ENCODE measurements around the gene TMEM240.

The TMEM240 gene

GRCh38 chr1:1537626-1538250 lies 2.7 kb downstream of the TMEM240 start:
- TF ChIP-seq YY1 (IDR thresholded peaks at IDR 0.05; ENCODE audit: low read depth) (no peak), MAX (IDR thresholded peaks at IDR 0.05) (no peak), TAF1 (IDR thresholded peaks at IDR 0.05; ENCODE audit: low read depth) (no peak), NFIC (IDR thresholded peaks at IDR 0.05) (no peak), FOXM1 (IDR thresholded peaks at IDR 0.05; ENCODE audit: borderline replicate concordance, low read depth) (no peak), CREB1 (IDR thresholded peaks at IDR 0.05; ENCODE audit: low read depth) (no peak), EGR1 (IDR thresholded peaks at IDR 0.05) (no peak), EP300 (IDR thresholded peaks at IDR 0.05; ENCODE audit: borderline replicate concordance) (no peak), ZBTB7A (IDR thresholded peaks at IDR 0.05; ENCODE audit: low read depth) (no peak)
- TF ChIP-seq, protein P1, sequence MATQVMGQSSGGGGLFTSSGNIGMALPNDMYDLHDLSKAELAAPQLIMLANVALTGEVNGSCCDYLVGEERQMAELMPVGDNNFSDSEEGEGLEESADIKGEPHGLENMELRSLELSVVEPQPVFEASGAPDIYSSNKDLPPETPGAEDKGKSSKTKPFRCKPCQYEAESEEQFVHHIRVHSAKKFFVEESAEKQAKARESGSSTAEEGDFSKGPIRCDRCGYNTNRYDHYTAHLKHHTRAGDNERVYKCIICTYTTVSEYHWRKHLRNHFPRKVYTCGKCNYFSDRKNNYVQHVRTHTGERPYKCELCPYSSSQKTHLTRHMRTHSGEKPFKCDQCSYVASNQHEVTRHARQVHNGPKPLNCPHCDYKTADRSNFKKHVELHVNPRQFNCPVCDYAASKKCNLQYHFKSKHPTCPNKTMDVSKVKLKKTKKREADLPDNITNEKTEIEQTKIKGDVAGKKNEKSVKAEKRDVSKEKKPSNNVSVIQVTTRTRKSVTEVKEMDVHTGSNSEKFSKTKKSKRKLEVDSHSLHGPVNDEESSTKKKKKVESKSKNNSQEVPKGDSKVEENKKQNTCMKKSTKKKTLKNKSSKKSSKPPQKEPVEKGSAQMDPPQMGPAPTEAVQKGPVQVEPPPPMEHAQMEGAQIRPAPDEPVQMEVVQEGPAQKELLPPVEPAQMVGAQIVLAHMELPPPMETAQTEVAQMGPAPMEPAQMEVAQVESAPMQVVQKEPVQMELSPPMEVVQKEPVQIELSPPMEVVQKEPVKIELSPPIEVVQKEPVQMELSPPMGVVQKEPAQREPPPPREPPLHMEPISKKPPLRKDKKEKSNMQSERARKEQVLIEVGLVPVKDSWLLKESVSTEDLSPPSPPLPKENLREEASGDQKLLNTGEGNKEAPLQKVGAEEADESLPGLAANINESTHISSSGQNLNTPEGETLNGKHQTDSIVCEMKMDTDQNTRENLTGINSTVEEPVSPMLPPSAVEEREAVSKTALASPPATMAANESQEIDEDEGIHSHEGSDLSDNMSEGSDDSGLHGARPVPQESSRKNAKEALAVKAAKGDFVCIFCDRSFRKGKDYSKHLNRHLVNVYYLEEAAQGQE (IDR thresholded peaks at IDR 0.05; ENCODE audit: low read depth): no peak
- TF ChIP-seq, protein P2, sequence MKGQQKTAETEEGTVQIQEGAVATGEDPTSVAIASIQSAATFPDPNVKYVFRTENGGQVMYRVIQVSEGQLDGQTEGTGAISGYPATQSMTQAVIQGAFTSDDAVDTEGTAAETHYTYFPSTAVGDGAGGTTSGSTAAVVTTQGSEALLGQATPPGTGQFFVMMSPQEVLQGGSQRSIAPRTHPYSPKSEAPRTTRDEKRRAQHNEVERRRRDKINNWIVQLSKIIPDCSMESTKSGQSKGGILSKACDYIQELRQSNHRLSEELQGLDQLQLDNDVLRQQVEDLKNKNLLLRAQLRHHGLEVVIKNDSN (IDR thresholded peaks at IDR 0.05): no peak

- no peak for TF ChIP-seq TAF1 (IDR thresholded peaks at IDR 0.05; ENCODE audit: low read depth)
- no peak for TF ChIP-seq TCF12 (IDR thresholded peaks at IDR 0.05; ENCODE audit: low read depth)
- TF ChIP-seq FOXM1 (IDR thresholded peaks at IDR 0.05; ENCODE audit: borderline replicate concordance, low read depth): no peak
- TF ChIP-seq EP300 (IDR thresholded peaks at IDR 0.05; ENCODE audit: borderline replicate concordance): no peak
- no peak for TF ChIP-seq TEAD4 (IDR thresholded peaks at IDR 0.05)
- TF ChIP-seq YY1 (IDR thresholded peaks at IDR 0.05; ENCODE audit: low read depth): no peak
- no peak for TF ChIP-seq ZBTB7A (IDR thresholded peaks at IDR 0.05; ENCODE audit: low read depth)
These were observed 3.4 kb downstream of the TMEM240 start for GRCh38 chr1:1536938-1537546.

DNA sequence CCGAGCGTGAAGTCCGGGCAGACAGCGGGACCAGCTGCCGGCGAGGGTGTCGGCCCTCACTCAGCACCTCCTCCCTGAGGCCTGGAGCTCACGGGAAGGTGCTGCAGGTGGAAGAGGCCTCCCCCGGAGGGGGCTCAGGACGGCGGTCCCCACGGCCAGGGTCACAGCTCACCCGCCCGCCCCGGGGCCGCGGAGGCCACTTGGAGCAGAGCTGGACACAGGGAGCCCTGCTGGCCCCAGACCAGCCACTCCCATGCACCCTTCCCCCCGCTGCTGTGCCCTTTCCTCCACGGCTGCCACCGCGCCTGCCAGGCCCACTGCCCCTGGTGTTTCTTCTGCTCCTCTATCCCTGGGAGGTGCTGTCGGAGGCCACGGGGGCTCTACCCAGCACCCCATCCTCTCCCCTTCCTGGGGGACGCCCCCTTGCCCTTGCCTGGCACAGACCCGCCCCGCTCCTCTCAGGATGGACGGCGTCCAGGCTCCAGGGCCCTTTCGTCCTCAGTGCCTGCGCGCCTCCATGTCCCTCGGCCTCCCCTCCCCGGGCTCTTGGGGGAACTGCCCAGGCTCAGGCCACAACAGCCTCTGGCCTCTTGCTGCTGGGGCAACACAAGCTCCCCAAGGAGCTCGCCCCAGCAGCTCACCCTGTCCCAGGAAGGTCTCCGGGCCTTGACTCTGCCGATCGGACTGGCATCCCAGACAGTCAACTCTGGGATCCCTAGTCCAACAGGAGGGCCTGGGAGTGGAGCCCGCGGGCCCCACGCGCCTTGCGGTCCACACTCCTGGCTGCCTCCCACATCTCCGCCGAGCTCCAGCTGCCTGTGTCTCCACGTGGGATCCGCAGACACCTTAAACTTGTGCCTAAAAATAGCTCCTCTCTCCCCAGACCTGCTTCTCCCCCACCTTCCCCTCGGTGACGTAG lies 4.1 kb downstream of the TMEM240 start:
- TF ChIP-seq, protein P1 (IDR thresholded peaks at IDR 0.05; ENCODE audit: low read depth): no peak
- no peak for TF ChIP-seq TEAD4 (IDR thresholded peaks at IDR 0.05)
- no peak for TF ChIP-seq TAF1 (IDR thresholded peaks at IDR 0.05; ENCODE audit: low read depth)
- TF ChIP-seq TCF12 (IDR thresholded peaks at IDR 0.05; ENCODE audit: low read depth): no peak

DNA sequence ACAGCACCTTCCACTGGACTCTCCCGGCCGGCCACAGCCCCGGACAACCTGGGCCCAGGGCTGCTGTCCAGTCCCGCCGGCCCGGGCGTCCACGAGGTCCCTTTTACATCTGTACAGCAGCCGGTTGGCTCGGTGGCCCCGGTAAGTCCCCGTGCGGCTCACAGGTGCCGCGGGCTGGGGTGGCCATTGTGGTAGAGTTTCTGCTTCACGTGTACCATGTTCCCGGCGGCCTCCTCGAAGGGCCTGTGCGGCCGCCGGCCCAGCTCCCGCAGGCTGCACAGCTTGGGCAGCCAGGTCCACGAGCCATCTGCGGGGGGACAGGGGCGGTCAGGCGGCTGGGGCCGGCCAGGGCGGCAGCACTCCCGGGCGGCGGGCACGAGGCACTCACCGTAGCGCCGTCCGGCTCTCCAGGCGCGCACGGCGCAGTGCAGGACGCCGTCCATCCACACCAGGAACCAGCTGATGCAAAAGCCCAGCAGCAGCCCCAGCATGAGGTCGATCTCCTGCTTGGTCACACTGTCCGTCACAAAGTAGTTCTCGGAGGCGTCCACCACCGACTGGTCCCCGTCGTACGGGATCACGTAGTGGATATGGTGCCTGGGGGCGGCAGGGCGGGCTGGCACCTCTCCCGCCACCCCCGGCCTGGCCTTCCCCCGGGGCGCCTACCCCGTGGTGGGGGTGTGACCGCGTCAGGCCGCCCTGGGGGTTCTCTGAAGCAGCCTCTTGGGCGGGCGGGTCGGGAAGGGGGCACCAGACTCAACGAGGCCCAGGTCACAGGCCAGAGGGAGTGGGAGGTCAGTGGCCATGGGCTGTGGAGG lies 5.0 kb downstream of the TMEM240 start:
- TF ChIP-seq TAF1 (IDR thresholded peaks at IDR 0.05; ENCODE audit: low read depth) (no peak), EP300 (IDR thresholded peaks at IDR 0.05; ENCODE audit: borderline replicate concordance) (no peak), RAD21 (IDR thresholded peaks at IDR 0.05; ENCODE audit: low read depth) (no peak), ZBTB7A (IDR thresholded peaks at IDR 0.05; ENCODE audit: low read depth) (no peak), NFIC (IDR thresholded peaks at IDR 0.05) (no peak), MAX (IDR thresholded peaks at IDR 0.05) (no peak), FOXM1 (IDR thresholded peaks at IDR 0.05; ENCODE audit: borderline replicate concordance, low read depth) (no peak), TCF12 (IDR thresholded peaks at IDR 0.05; ENCODE audit: low read depth) (no peak), CEBPB (IDR thresholded peaks at IDR 0.05) (no peak), YY1 (IDR thresholded peaks at IDR 0.05; ENCODE audit: low read depth) (no peak), EGR1 (IDR thresholded peaks at IDR 0.05) (no peak), TEAD4 (IDR thresholded peaks at IDR 0.05) (no peak), CREB1 (IDR thresholded peaks at IDR 0.05; ENCODE audit: low read depth) (no peak)
- TF ChIP-seq, protein P1 (IDR thresholded peaks at IDR 0.05; ENCODE audit: low read depth): no peak
- TF ChIP-seq, protein P2 (IDR thresholded peaks at IDR 0.05): no peak
